GM12878 (cell line): Measurements from ENCODE around the gene ASTL. TPM values are rescaled to one million over a fixed set of nuclear protein-coding genes. Genes with fewer than 3 reads are reported as not detected.

Experiments used
- ATAC-seq: fragments of 200-7000 bp; cut with Tn5 transposase; 3 replicates; pipeline ENCODE4 v1.9.1; 2020; ENCODE audit warnings: mild to moderate bottlenecking, moderate library complexity
- BruUV-seq: library from RNA; stranded (reverse); fragments of 400-500 nt; replicated peaks from 2 replicates; lab custom pipeline; 2021; lab: Mats Ljungman, UMichigan
- CTCF ChIA-PET: fragments of 300-600 bp; sonication (Branson Sonifier 250); formaldehyde crosslinking; extraction: SDS; loops from one replicate; lab custom pipeline; 2021; ENCODE audit warnings: inconsistent platforms; lab: Yijun Ruan, JAX
- POLR2A ChIA-PET: fragments of 350-600 bp; formaldehyde crosslinking; extraction: SDS; loops from one replicate; lab custom pipeline; 2021; ENCODE audit warnings: inconsistent platforms; lab: Charles Lee
- RAD21 ChIA-PET: fragments of 300-600 bp; sonication (Branson Sonifier 250); formaldehyde crosslinking; loops from one replicate; lab custom pipeline; 2023; ENCODE audit warnings: antibody characterized with exemption; ENCODE audit not compliant: unreplicated experiment; lab: Charles Lee
- SMC1A ChIA-PET: fragments of 300-600 bp; sonication (Branson Sonifier 250); formaldehyde crosslinking; loops from one replicate; lab custom pipeline; 2023; ENCODE audit not compliant: unreplicated experiment, uncharacterized antibody; lab: Charles Lee
- DNase-seq: peaks from one replicate; pipeline ENCODE4 v3.0.0-alpha.2; 2011; ENCODE audit warnings: low read depth, low spot score
- FAIRE-seq: peaks from 3 replicates; lab custom pipeline; 2011; peaks lifted over from hg19 to GRCh38; lab: Jason Lieb, UNC
- H2AFZ ChIP-seq: 2 replicates; pipeline ENCODE4 v1.6.0; 2011; ENCODE audit warnings: low read depth, low read length, control low read depth; ENCODE audit not compliant: control insufficient read depth
- H3K27ac ChIP-seq: 2 replicates; pipeline ENCODE4 v1.5.1; 2011; ENCODE audit warnings: control low read depth; ENCODE audit not compliant: control insufficient read depth, insufficient read depth
- H3K27me3 ChIP-seq, 2 experiments: replicated peaks in 1 of 2; 2 replicates each; pipeline versions ENCODE4 v1.6.0 to v1.6.1; 2011; ENCODE audit warnings: low read length in 1 of 2; ENCODE audit not compliant: control insufficient read depth in 2 of 2, insufficient read depth in 2 of 2
- H3K36me3 ChIP-seq, 2 experiments: 2 replicates each; pipeline ENCODE4 v1.5.1; 2011; ENCODE audit warnings: low read length in 1 of 2; ENCODE audit not compliant: control insufficient read depth in 2 of 2, insufficient read depth in 2 of 2
- H3K4me1 ChIP-seq: 2 replicates; pipeline ENCODE4 v1.6.1; 2011; ENCODE audit warnings: mild to moderate bottlenecking, low read length, moderate library complexity, mixed read lengths; ENCODE audit not compliant: control insufficient read depth, insufficient read depth
- H3K4me2 ChIP-seq: 2 replicates; pipeline ENCODE4 v1.6.0; 2011; ENCODE audit warnings: control low read depth; ENCODE audit not compliant: control insufficient read depth, insufficient read depth
- H3K4me3 ChIP-seq: fragments of 200-600 bp; sonication (generic); 2 replicates; pipeline ENCODE4 v1.5.1; 2016
- H3K79me2 ChIP-seq: 2 replicates; pipeline ENCODE4 v1.6.0; 2011; ENCODE audit warnings: low read length; ENCODE audit not compliant: control insufficient read depth, insufficient read depth
- H3K9ac ChIP-seq: 2 replicates; pipeline ENCODE4 v1.8.0; 2011; ENCODE audit warnings: low read length, control low read depth, mixed read lengths; ENCODE audit not compliant: control insufficient read depth, insufficient read depth
- H3K9me3 ChIP-seq: replicated peaks from 3 replicates; pipeline ENCODE4 v1.5.1; 2011; ENCODE audit warnings: mild to moderate bottlenecking, low read length; ENCODE audit not compliant: control insufficient read depth, insufficient read depth
- H4K20me1 ChIP-seq: 2 replicates; pipeline ENCODE4 v1.6.0; 2011; ENCODE audit not compliant: control insufficient read depth, insufficient read depth
- BACH1 ChIP-seq: fragments of 450-650 bp; IDR thresholded peaks from 2 replicates; pipeline ENCODE4 v1.6.1; 2017; ENCODE audit warnings: mild to moderate bottlenecking, borderline replicate concordance
- E2F8 ChIP-seq: fragments of 450-650 bp; IDR thresholded peaks from 2 replicates; pipeline ENCODE4 v1.6.1; 2018; ENCODE audit warnings: mild to moderate bottlenecking, low read depth, moderate library complexity; ENCODE audit not compliant: partially characterized antibody
- JUNB ChIP-seq: IDR thresholded peaks from 2 replicates; pipeline ENCODE4 v1.6.1; 2016; ENCODE audit warnings: antibody characterized with exemption, mild to moderate bottlenecking
- KDM1A ChIP-seq: fragments of 200-600 bp; sonication (generic); IDR thresholded peaks from 2 replicates; pipeline ENCODE4 v1.6.1; 2016; ENCODE audit warnings: borderline replicate concordance
- MAX ChIP-seq: IDR thresholded peaks from 2 replicates; pipeline ENCODE4 v1.6.1; 2012; ENCODE audit warnings: low read depth, low read length, improper control_type of control experiment
- NR2C1 ChIP-seq: fragments of 450-650 bp; IDR thresholded peaks from 2 replicates; pipeline ENCODE4 v1.6.1; 2017; ENCODE audit warnings: antibody characterized with exemption, mild to moderate bottlenecking, moderate library complexity
- POLR2A ChIP-seq: IDR thresholded peaks from 2 replicates; pipeline ENCODE4 v1.6.1; 2011; ENCODE audit warnings: low read depth, mild to moderate bottlenecking, low read length
- POLR2AphosphoS2 ChIP-seq: IDR thresholded peaks from 2 replicates; pipeline ENCODE4 v1.6.1; 2011; ENCODE audit warnings: low read depth, mild to moderate bottlenecking, low read length, improper control_type of control experiment, moderate library complexity
- POLR2AphosphoS5 ChIP-seq: IDR thresholded peaks from 2 replicates; pipeline ENCODE4 v1.6.1; 2011; ENCODE audit warnings: mild to moderate bottlenecking, low read length, inconsistent platforms
- SMC3 ChIP-seq: IDR thresholded peaks from 2 replicates; pipeline ENCODE4 v1.6.1; 2011; ENCODE audit warnings: low read length, improper control_type of control experiment, borderline replicate concordance
- SPI1 ChIP-seq: IDR thresholded peaks from 2 replicates; pipeline ENCODE4 v1.6.1; 2011; ENCODE audit warnings: low read depth, mild to moderate bottlenecking, low read length, moderate library complexity, borderline replicate concordance; ENCODE audit not compliant: insufficient read depth
- ZBED1 ChIP-seq: IDR thresholded peaks from 2 replicates; pipeline ENCODE4 v1.6.1; 2016; ENCODE audit warnings: borderline replicate concordance
- ZNF24 ChIP-seq: fragments of 450-650 bp; IDR thresholded peaks from 2 replicates; pipeline ENCODE4 v1.6.1; 2017; ENCODE audit warnings: antibody characterized with exemption, mild to moderate bottlenecking
- ZSCAN29 ChIP-seq: fragments of 450-650 bp; IDR thresholded peaks from 2 replicates; pipeline ENCODE4 v1.6.1; 2017; ENCODE audit warnings: mild to moderate bottlenecking, moderate library complexity
- WGBS: methylation state at CpG from one replicate; pipeline ENCODE4 v1.1.6; 2016; ENCODE audit warnings: low lambda C conversion rate; ENCODE audit not compliant: insufficient replicate concordance, insufficient coverage; ENCODE audit errors: missing lambda C conversion rate; 5-methylcytosine and 5-hydroxymethylcytosine counted together
- in situ Hi-C: fragments of 300-500 bp; cut with MboI; formaldehyde crosslinking; loops from 9 replicates; pipeline ENCODE4 v1.14.3; 2018; ENCODE audit warnings: mixed read lengths
- intact Hi-C: fragments of 100-400 bp; cut with micrococcal nuclease; formaldehyde crosslinking; loops from one replicate; pipeline ENCODE4 v1.14.2; 2022; ENCODE audit not compliant: unreplicated experiment
- polyA plus RNA-seq, 11 experiments: library from polyadenylated mRNA; depleted of rRNA in 4 of 11; unstranded in 6 of 11; stranded (reverse) in 5 of 11; fragments of >200 nt; fragmentation: Nextera tagmentation in 4 of 11; fragmentation: Illumina TruSeq in 1 of 11; extraction: Ambion mirVana in 4 of 11; extraction: Trizol in 1 of 11; gene quantifications; 1 replicate in 1 of 11; 2 replicates in 10 of 11; pipeline versions ENCODE4 v1.2.1 to v1.2.3, GENCODE V29; 2011 to 2016; ENCODE audit warnings: inconsistent platforms in 2 of 11, missing spikeins in 2 of 11, low read depth in 1 of 11
- total RNA-seq, 4 experiments: library from RNA; depleted of rRNA in 3 of 4; stranded (reverse); fragments of >200 nt in 3 of 4; fragmentation: Illumina TruSeq in 1 of 4; extraction: Trizol in 1 of 4; gene quantifications; 2 replicates each; pipeline versions ENCODE4 v1.2.1 to v1.2.3, GENCODE V29; 2013 to 2021

The ASTL gene
- total and polyA plus RNA-seq, 10 of the 15 experiments (the other 5 are each of a cell fraction or from before 2014, with no cell fraction given) = 0.18 to 1.0 (median 0.38) TPM; not detected in 4

- TF ChIP-seq JUNB = no peak
- no peak for TF ChIP-seq SMC3
- TF ChIP-seq POLR2AphosphoS2 = 0 out of 2 replicates have a peak, but pooled peaks have one; percentile 27
- TF ChIP-seq KDM1A = no peak
- TF ChIP-seq POLR2AphosphoS5 = 0 out of 2 replicates have a peak, but pooled peaks have one; percentile 33
- peak; percentile 43; the same call in 1 of the 2 replicates for TF ChIP-seq POLR2A
- Histone ChIP-seq H3K79me2 (no peaks in the 10 kb centered on the region), H2AFZ (no peak overlapping the region), H3K27me3 (no peaks in the 10 kb centered on the region), H3K4me1 (peaks cover 2% of the 10 kb centered on the region; the same call in 1 of the 2 replicates), H3K4me3 (no peak overlapping the region), H4K20me1 (no peaks in the 10 kb centered on the region), H3K9me3 (no peaks in the 10 kb centered on the region), H3K27ac (no peak overlapping the region), H3K36me3 (peaks cover 9 to 27% of the 10 kb centered on the region in 2 experiments), H3K4me2 (no peak overlapping the region), H3K9ac (no peak overlapping the region)
- 94% methylated on average over 8 of the region's 8 CpGs for WGBS
- DNase-seq (no peak), FAIRE-seq (no peak), ATAC-seq (no peak)
- ChIA-PET POLR2A (no interaction called here), RAD21 (no interaction called here), SMC1A (interaction anchor here (1.3 kb wide), 1 partner anchor 50 kb away, joined by 3 read pairs; no protein-coding TSS in a partner anchor), CTCF (interaction anchor here (1.7 kb wide), 1 partner anchor 45 kb away, joined by 7 read pairs; no protein-coding TSS in a partner anchor)
- intact Hi-C loops (no loop called here), in situ Hi-C loops (no loop called here)
- no TSS peak for BruUV-seq
Measured at GRCh38 chr2:96184188-96184587, 45.9 kb upstream of the ASTL start.

- in situ Hi-C loops (no loop called here), intact Hi-C loops (no loop called here)
- FAIRE-seq = no peak
- no peak overlapping the region for H3K9ac ChIP-seq
- BruUV-seq = no TSS peak
- ChIA-PET RAD21 (interaction anchor here (1.1 to 1.8 kb wide), 7 partner anchors 18 to 83 kb away, joined by 3 to 10 read pairs (median 4); partner anchors contain the start of gene STARD7), SMC1A (interaction anchor here (1.1 to 3.5 kb wide), 7 partner anchors 19 to 159 kb away, joined by 3 to 19 read pairs (median 4); partner anchors contain the start of gene ASTL), CTCF (interaction anchor here (1.1 to 2.7 kb wide), 7 partner anchors 19 to 189 kb away, joined by 3 to 20 read pairs (median 4); partner anchors contain the start of gene ASTL), POLR2A (interaction anchor here (1.3 to 1.8 kb wide), 2 partner anchors 27 to 52 kb away, joined by 3 to 7 read pairs; partner anchors contain the start of gene STARD7)
- H3K79me2 ChIP-seq = no peaks in the 10 kb centered on the region
- no peak overlapping the region for H3K4me2 ChIP-seq
- WGBS = 29% methylated on average over 5 of the region's 5 CpGs
- H3K4me3 ChIP-seq = no peak overlapping the region
- H2AFZ ChIP-seq = no peak overlapping the region
- no peaks in the 10 kb centered on the region for H3K27me3 ChIP-seq
- no peaks in the 10 kb centered on the region for H3K9me3 ChIP-seq
- no peak for DNase-seq
- no peaks in the 10 kb centered on the region for H4K20me1 ChIP-seq
- ATAC-seq = peak; percentile 72
- TF ChIP-seq SPI1 (no peak), BACH1 (no peak), E2F8 (no peak), ZSCAN29 (no peak), POLR2AphosphoS5 (no peak), ZBED1 (no peak), NR2C1 (no peak), MAX (no peak), SMC3 (no peak), ZNF24 (no peak)
- TF ChIP-seq, all 136 proteins: peak for 0
- peaks cover 3 to 15% of the 10 kb centered on the region in 2 experiments for H3K36me3 ChIP-seq
- H3K27ac ChIP-seq = no peak overlapping the region
- H3K4me1 ChIP-seq = peaks cover 2% of the 10 kb centered on the region; the same call in 1 of the 2 replicates
Measured at GRCh38 chr2:96181529-96181928, 43.2 kb upstream of the ASTL start.
